ENCODE data around the gene RNF115.
"Not testable (repeated sequence)": the region's sequence is repeated elsewhere in the genome, so short reads cannot be mapped to it uniquely, and the experiment has no call there.

RNF115 gene

DNA sequence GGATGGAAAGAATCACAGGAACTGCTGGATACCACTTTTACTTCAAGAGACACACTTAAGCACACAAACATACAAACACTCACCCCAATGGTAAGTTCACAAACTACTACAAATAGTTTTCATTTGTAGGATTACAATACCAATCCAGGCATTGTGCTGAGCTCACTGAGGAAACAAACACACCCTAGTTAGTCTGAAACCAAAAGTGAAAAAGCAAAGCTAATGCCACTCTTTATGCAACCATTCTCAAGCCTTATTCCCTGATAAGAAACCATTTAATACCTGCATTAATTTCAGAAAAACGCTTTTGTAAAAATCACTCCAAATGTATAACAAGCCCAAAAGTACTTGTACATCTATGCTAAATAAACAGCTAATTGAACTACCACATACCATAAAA lies 38.3 kb downstream of the RNF115 start:
- Mint-ChIP-seq H3K4me3 (no peak overlapping the region), H3K9me3 (no peaks in the 10 kb centered on the region), H3K27me3 (no peaks in the 10 kb centered on the region), H3K36me3 (ENCODE audit: insufficient read depth) (peaks cover 29% of the 10 kb centered on the region), H3K4me1 (peaks cover 26% of the 10 kb centered on the region), H3K27ac (ENCODE audit: low read depth) (no peak overlapping the region)
- no peak for DNase-seq (ENCODE audit: low spot score in 2 of 2)
- ATAC-seq (replicated peaks; ENCODE audit: extremely low read depth, poor library complexity, severe bottlenecking) = no peak

DNA sequence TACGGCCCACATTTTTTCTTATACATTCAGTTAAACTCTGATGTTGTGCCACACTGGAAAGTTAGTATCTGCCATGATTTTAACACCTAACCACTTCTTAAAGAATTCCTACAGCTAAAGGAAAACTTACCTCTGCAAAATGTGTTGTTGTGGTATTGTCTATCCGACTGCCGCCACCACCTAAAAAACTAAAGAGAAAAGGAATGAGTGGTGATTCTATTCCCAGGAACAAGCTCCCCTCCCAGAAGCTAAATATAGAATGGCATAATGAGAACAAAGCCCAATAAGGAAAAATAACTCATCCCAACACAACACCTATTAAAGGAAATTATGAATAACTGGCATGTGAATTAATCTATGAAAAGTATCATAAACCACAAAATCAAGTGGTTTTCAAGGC lies 39.5 kb downstream of the RNF115 start:
- ATAC-seq (replicated peaks; ENCODE audit: extremely low read depth, poor library complexity, severe bottlenecking) (no peak), DNase-seq (ENCODE audit: low spot score in 2 of 2) (no peak)
- H3K36me3 Mint-ChIP-seq (ENCODE audit: insufficient read depth) = peaks cover 33% of the 10 kb centered on the region
- no peak overlapping the region for H3K27ac Mint-ChIP-seq (ENCODE audit: low read depth)
- no peaks in the 10 kb centered on the region for H3K9me3 Mint-ChIP-seq
- H3K4me1 Mint-ChIP-seq = peaks cover 26% of the 10 kb centered on the region
- H3K27me3 Mint-ChIP-seq = no peaks in the 10 kb centered on the region
- no peak overlapping the region for H3K4me3 Mint-ChIP-seq

DNA sequence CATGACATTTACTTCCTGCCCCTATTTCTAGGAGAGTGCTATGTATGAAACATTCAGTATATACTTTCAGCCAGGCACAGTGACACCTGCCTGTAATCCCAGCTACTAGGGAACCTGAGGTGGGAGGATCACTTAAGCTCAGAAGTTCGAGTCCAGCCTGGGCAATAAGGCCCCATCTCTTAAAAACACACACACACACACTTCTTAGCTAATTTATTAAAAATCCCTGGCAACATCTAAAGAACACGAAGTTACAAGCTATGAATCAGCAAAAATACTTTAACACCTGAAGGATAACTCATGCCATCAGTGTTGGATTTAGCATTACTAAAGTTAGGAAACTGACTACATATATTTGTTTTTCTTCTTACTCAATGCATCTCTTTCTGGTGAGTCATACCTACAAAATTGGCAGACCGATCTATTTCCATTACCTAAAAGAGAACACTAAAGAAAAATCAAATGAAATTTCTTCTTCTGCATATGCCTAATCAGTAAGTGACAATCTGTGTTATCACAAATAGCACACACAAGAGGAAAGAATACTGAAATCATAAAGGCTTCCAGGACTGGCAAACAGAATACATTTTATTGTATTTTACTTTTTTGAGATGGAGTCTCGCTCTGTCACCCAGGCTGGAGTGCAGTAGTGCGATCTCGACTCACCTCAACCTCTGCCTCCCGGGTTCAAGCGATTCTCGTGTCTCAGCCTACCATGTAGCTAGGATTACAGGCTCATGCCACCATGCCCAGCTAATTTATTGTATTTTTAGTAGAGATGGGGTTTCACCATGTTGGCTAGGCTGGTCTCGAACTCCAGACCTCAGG lies 41.4 kb downstream of the RNF115 start:
- ATAC-seq (replicated peaks; ENCODE audit: extremely low read depth, poor library complexity, severe bottlenecking) = no peak
- DNase-seq (ENCODE audit: low spot score in 2 of 2) = no peak
- no peaks in the 10 kb centered on the region for H3K27me3 Mint-ChIP-seq

DNA sequence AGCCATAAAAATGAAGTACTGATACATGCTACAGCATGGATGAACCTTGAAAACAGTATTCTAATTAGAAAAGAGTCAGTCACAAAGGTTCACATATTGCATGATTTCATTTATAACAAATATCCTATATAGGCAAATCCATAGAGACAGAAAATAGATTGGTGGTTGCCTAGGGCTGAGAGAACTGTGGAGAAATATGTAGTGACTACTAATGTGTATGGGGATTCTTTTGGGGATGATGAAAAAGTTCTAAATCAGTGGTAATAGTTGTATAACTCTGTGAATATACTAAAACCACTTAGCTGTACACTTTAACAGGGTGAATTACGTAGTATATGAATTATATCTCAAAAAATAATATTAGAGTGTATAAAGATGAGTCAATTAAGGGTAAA lies 45.8 kb downstream of the RNF115 start:
- no peak overlapping the region for H3K4me3 Mint-ChIP-seq
- no peak for ATAC-seq (replicated peaks; ENCODE audit: extremely low read depth, poor library complexity, severe bottlenecking)
- DNase-seq (ENCODE audit: low spot score in 2 of 2) = no peak
- H3K4me1 Mint-ChIP-seq = peaks cover 12% of the 10 kb centered on the region
- H3K27ac Mint-ChIP-seq (ENCODE audit: low read depth) = no peak overlapping the region
- H3K27me3 Mint-ChIP-seq = no peaks in the 10 kb centered on the region
- peaks cover 20% of the 10 kb centered on the region for H3K36me3 Mint-ChIP-seq (ENCODE audit: insufficient read depth)
- no peaks in the 10 kb centered on the region for H3K9me3 Mint-ChIP-seq

More for the DNA sequence above, 41.4 kb downstream of the RNF115 start:
- Mint-ChIP-seq H3K27ac (ENCODE audit: low read depth) (peak overlapping the region; percentile 25), H3K4me1 (peaks cover 23% of the 10 kb centered on the region), H3K36me3 (ENCODE audit: insufficient read depth) (peaks cover 25% of the 10 kb centered on the region), H3K9me3 (no peaks in the 10 kb centered on the region), H3K4me3 (no peak overlapping the region)

DNA sequence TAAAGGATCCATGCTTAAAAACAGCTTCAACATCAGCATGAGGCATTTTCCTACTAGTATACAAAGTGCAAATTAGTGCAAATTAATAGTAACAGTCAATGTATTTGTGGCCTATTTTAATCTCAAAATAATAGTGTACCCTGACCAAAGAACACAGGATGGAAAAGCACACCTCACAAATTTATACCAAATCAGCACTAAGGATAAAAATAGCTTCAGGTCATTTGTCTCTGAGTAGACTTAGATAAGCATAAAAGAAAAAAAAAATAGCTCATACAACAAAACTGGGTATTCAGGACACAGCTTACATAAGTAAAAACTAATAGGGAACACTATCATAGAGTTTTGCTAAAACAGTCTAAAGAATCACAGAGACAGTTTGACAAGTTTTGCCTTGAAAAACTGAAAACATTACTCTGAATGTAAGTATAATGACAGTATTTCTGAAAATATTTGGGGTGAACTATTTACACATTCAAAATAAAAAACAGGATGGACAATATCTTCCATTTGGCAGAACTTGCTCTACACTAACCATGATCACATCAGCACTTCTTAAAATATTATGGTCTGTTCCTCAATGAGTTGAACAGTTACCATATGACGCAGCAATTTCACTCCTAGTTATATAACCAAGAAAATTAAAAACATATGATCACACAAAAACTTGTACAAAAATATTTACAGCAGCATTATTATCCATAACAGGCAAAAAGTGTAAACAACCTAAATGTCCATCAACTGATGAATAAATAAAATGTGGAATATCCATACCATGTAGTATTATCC lies 46.3 kb downstream of the RNF115 start:
- Mint-ChIP-seq H3K9me3 (no peaks in the 10 kb centered on the region), H3K4me1 (peaks cover 16% of the 10 kb centered on the region), H3K4me3 (no peak overlapping the region), H3K36me3 (ENCODE audit: insufficient read depth) (peaks cover 21% of the 10 kb centered on the region), H3K27ac (ENCODE audit: low read depth) (no peak overlapping the region), H3K27me3 (no peaks in the 10 kb centered on the region)
- ATAC-seq (replicated peaks; ENCODE audit: extremely low read depth, poor library complexity, severe bottlenecking) (no peak), DNase-seq (ENCODE audit: low spot score in 2 of 2) (no peak)

DNA sequence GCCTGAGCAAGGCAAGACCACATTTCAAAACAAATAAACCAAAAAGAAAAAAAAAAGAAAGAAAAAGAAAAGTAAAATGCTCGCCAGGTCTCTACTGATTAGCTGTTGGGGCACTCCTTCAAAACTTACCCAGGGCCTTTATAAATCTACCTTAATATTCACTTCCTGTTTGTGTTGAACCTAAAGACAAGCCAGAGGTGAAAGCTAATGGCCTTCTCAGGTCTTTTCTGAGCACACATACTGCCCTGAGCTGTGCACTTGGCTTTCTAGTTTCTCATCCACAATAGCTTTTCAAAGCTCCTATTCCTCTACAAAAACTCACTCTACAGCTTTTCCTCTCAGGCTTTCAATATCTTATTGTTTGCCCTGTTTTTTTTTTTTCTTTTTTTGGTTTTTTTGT lies 50.5 kb downstream of the RNF115 start:
- H3K27ac Mint-ChIP-seq (ENCODE audit: low read depth) = peak overlapping the region; percentile 83
- no peak overlapping the region for H3K4me3 Mint-ChIP-seq
- ATAC-seq (replicated peaks; ENCODE audit: extremely low read depth, poor library complexity, severe bottlenecking) (no peak), DNase-seq (ENCODE audit: low spot score in 2 of 2) (no peak)
- H3K36me3 Mint-ChIP-seq (ENCODE audit: insufficient read depth) = peaks cover 16% of the 10 kb centered on the region
- H3K9me3 Mint-ChIP-seq = no peaks in the 10 kb centered on the region
- H3K27me3 Mint-ChIP-seq = no peaks in the 10 kb centered on the region
- peaks cover 14% of the 10 kb centered on the region for H3K4me1 Mint-ChIP-seq

DNA sequence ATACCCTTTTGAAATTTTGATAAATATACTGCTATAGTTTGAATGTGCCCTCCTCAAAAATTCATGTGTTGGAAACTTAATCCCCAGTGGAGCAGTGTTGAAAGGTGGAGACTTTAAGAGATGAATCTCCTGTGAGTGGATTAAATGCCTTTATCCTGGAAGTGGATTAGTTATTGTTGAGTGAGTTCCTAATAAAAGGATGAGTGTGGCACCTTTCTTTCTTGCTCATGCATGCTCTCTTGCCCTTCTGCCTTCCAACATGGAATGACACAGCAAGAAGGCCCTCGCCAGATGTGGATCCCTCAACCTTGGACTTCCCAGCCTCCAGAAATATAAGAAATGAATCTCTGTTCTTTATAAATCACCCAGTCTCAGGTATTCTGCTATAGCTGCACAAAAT lies 52.8 kb downstream of the RNF115 start:
- ATAC-seq (replicated peaks; ENCODE audit: extremely low read depth, poor library complexity, severe bottlenecking) = no peak
- Mint-ChIP-seq H3K4me1 (peaks cover 14% of the 10 kb centered on the region), H3K27me3 (no peaks in the 10 kb centered on the region), H3K27ac (ENCODE audit: low read depth) (no peak overlapping the region), H3K9me3 (no peaks in the 10 kb centered on the region), H3K4me3 (no peak overlapping the region), H3K36me3 (ENCODE audit: insufficient read depth) (peaks cover 23% of the 10 kb centered on the region)
- no peak for DNase-seq (ENCODE audit: low spot score in 2 of 2)

DNA sequence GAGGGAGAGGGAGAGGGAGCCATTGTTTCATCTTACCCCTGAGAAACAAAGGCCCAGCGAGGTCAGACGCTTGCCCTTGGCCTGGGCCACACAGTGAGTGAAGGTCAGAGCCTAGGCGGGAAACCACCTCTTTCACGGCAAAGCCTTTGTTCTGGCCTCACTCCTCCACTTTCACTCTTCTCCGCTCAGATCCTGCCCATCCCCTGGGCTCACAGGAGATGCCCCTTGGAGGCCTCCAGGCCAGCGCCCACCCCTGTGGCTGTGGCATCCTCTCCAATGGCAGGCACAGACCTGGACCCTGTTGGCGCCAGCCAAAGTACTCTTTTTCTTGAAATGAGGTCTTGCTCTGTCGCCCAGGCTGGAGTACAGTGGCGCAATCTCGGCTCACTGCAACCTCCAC lies 55.9 kb downstream of the RNF115 start:
- H3K9me3 Mint-ChIP-seq; H3K4me1 Mint-ChIP-seq; H3K27ac Mint-ChIP-seq (ENCODE audit: low read depth); ATAC-seq (replicated peaks; ENCODE audit: extremely low read depth, poor library complexity, severe bottlenecking); H3K4me3 Mint-ChIP-seq; H3K27me3 Mint-ChIP-seq; DNase-seq (ENCODE audit: low spot score in 2 of 2): not testable (repeated sequence)
- peaks cover 24% of the 10 kb centered on the region for H3K36me3 Mint-ChIP-seq (ENCODE audit: insufficient read depth)

DNA sequence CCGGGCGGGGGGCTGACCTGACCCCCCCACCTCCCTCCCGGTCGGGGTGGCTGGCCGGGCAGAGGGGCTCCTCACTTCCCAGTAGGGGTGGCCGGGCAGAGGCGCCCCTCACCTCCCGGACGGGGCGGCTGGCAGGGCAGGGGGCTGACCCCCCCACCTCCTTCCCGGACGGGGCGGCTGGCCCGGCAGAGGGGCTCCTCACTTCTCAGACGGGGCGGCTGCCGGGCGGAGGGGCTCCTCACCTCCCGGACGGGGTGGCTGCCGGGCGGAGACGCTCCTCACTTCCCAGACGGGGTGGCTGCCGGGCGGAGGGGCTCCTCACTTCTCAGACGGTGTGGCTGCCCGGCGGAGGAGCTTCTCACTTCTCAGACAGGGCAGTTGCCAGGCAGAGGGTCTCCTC lies 57.0 kb downstream of the RNF115 start:
- H3K36me3 Mint-ChIP-seq (ENCODE audit: insufficient read depth) = peaks cover 21% of the 10 kb centered on the region
- H3K27ac Mint-ChIP-seq (ENCODE audit: low read depth); H3K4me3 Mint-ChIP-seq; H3K9me3 Mint-ChIP-seq; H3K4me1 Mint-ChIP-seq; DNase-seq (ENCODE audit: low spot score in 2 of 2); H3K27me3 Mint-ChIP-seq; ATAC-seq (replicated peaks; ENCODE audit: extremely low read depth, poor library complexity, severe bottlenecking): not testable (repeated sequence)

DNA sequence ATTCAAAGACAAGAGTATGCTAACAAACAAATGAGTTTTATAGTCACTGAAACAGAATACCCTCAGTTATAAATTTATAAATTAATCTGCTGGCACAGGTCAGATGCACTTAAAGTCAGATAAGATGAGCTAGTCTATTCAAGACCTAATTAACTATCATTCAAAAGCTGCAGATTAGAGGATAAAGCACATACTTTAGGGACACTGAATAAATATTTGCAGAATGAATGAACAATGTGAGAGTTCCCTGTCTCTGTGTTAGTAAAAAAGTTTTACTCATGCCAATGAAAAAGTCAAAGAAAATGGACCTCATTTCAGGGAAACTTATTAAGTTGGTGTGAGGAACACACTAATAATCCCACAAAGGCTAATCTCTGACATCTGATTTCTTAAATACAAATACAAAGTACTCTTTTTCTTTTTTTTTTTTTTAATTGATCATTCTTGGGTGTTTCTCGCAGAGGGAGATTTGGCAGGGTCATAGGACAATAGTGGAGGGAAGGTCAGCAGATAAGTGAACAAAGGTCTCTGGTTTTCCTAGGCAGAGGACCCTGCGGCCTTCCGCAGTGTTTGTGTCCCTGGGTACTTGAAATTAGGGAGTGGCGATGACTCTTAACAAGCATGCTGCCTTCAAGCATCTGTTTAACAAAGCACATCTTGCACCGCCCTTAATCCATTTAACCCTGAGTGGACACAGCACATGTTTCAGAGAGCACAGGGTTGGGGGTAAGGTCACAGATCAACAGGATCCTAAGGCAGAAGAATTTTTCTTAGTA lies 58.1 kb downstream of the RNF115 start:
- not testable (repeated sequence) for H3K4me1 Mint-ChIP-seq; H3K4me3 Mint-ChIP-seq; H3K27me3 Mint-ChIP-seq; ATAC-seq (replicated peaks; ENCODE audit: extremely low read depth, poor library complexity, severe bottlenecking); DNase-seq (ENCODE audit: low spot score in 2 of 2); H3K27ac Mint-ChIP-seq (ENCODE audit: low read depth); H3K9me3 Mint-ChIP-seq
- peaks cover 19% of the 10 kb centered on the region for H3K36me3 Mint-ChIP-seq (ENCODE audit: insufficient read depth)

DNA sequence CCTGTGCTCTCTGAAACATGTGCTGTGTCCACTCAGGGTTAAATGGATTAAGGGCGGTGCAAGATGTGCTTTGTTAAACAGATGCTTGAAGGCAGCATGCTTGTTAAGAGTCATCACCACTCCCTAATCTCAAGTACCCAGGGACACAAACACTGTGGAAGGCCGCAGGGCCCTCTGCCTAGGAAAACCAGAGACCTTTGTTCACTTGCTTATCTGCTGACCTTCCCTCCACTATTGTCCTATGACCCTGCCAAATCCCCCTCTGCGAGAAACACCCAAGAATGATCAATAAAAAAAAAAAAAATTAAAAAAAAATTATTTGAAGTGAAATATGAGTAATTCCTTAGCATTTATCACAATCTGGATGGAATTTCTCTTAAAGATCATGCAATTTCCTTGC lies 58.8 kb downstream of the RNF115 start:
- DNase-seq (ENCODE audit: low spot score in 2 of 2); H3K4me1 Mint-ChIP-seq; H3K4me3 Mint-ChIP-seq; ATAC-seq (replicated peaks; ENCODE audit: extremely low read depth, poor library complexity, severe bottlenecking); H3K9me3 Mint-ChIP-seq; H3K27me3 Mint-ChIP-seq; H3K27ac Mint-ChIP-seq (ENCODE audit: low read depth): not testable (repeated sequence)
- H3K36me3 Mint-ChIP-seq (ENCODE audit: insufficient read depth) = peaks cover 20% of the 10 kb centered on the region

DNA sequence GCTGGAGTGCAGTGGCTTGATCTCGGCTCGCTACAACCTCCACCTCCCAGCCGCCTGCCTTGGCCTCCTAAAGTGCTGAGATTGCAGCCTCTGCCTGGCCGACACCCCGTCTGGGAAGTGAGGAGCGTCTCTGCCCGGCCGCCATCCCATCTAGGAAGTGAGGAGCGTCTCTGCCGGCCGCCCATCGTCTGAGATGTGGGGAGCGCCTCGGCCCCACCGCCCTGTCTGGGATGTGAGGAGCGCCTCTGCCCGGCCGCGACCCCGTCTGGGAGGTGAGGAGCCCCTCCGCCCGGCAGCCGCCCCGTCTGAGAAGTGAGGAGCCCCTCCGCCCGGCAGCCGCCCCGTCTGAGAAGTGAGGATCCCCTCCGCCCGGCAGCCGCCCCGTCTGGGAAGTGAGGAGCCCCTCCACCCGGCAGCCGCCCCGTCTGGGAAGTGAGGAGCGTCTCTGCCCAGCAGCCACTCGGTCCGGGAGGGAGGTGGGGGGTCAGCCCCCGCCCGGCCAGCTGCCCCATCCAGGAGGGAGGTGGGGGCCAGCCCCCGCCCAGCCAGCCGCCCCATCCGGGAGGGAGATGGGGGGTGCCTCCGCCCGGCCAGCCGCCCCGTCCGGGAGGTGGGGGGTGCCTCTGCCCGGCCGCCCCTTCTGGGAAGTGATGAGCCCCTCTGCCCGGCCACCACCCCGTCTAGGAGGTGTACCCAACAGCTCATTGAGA lies 59.5 kb downstream of the RNF115 start:
- ATAC-seq (replicated peaks; ENCODE audit: extremely low read depth, poor library complexity, severe bottlenecking); DNase-seq (ENCODE audit: low spot score in 2 of 2); H3K4me1 Mint-ChIP-seq; H3K27me3 Mint-ChIP-seq; H3K4me3 Mint-ChIP-seq; H3K9me3 Mint-ChIP-seq; H3K27ac Mint-ChIP-seq (ENCODE audit: low read depth): not testable (repeated sequence)
- H3K36me3 Mint-ChIP-seq (ENCODE audit: insufficient read depth) = peaks cover 20% of the 10 kb centered on the region

Measured in central memory CD8-positive, alpha-beta T cell (primary cell).